GM18511 (cell line): ENCODE data around the gene KCNJ12.
"Not testable (repeated sequence)": the region's sequence is repeated elsewhere in the genome, so short reads cannot be mapped to it uniquely, and the experiment has no call there.

Experiments used
- ATAC-seq: cut with Tn5 transposase; IDR thresholded peaks from one replicate; pipeline ENCODE4 v1.9.1; 2021; ENCODE audit warnings: mild to moderate bottlenecking, moderate library complexity; ENCODE audit not compliant: unreplicated experiment

Gene KCNJ12

DNA sequence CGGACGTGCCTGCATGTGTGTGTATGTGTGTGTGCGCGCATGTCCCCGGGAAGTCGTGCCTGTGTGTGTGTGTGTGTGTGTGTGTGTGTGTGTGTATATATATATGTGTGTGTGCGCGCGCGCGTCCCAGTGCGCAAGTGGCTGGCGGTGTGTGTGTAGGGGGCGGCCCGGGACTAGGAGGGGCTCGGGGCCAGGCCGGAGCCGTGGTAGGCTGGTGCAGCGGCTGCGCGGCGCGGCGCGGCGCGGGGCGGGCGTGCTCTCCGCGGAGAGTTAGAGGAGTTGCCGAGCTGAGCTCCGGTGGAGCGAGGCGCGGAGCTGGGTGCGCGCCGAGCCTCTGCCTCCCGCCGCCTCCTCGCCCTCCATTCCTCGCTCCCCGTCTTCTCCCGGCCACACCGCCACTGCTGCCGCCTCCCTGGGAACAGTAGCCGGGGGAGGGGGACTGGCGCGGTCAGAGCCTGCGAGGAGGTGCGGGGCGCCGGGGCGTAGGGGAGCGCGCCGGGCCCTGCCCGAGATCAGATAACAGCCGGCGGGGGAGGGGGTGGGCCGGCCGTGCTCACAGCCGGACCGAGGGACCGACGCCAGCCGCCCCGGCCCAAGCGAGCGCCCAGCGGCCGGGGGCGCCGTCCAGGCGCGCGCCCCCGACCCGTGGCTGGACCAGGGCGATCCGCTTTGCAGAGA is at the start of gene KCNJ12:
Gene KCNJ12 (plus strand): TSS at position 277 of the 678 bp plus-strand sequence. CDS start 38,986 bp downstream, outside the sequence.
- ATAC-seq, result no peak

DNA sequence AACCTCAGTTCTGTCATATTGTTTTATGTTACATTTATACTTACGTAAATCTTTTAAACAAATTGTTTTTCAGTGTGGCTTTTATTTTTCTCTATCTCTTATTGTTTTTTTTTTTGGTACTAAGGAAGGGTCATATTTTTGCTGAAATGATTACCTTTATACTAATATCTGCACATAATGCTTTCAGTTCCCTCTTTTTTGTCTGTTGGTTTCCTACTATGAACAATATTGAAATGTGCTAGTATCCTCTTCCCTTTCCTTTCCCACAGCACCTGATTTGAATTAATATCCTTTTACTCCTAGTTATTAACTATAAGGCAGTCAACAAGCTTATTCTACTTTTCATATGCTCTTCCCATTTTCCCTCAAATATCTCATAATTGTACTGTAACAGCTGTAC is 48.2 kb upstream of the KCNJ12 start:
- peak; percentile 59 for ATAC-seq

DNA sequence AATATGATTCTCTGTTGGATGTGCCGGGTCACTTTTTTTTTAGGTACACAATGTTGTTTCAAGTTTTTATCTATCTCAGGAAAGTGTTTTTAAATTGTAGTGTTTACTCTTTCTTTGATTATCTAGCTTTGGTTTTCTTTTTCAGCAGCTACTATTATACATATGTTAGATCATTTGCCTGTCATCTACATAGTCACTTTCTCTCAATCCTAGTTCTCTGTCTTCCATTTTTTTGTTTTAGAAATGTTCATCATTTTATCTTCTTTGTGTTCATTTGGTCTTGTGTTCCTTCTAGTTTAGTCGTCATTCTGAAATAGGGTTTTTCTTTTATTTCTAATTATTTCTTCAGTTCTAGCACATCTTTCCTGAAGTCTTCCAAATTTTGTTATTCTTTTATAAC is 47.4 kb upstream of the KCNJ12 start:
- not testable (repeated sequence) for ATAC-seq

DNA sequence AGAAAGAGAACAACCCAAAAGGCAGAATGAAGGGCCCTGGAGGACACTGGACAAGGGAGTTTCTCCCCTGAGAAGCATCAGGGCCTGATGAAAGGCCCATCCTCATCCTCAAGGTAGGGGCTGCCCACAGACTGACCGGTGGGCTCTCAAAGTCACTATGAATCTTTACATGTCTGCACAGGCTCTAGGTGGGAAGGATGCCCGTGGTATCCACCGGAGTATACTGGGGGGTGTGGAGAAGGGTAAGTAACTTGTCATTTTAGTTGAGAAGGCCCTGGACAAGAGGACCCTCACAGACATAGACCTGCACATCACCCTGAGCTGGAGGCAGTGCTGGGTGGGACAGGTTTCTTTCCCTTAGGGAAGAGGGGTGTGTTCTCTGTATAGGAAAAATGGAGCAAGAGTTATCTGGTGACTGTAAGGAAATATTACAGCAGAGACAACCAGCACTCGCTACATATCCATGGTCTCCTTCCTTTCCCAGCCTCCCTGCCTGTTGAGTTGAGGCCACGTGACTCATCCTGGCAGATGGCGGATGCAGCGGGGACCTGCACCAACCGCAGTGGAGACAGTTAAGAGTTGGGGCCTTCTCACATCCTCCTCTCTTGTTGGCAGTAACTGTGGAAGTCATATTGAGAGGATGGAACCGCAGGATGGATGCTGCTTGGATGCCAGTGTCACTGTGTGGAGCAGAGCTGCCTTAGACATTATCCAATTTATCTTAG is 45.6 kb upstream of the KCNJ12 start:
- no peak for ATAC-seq

DNA sequence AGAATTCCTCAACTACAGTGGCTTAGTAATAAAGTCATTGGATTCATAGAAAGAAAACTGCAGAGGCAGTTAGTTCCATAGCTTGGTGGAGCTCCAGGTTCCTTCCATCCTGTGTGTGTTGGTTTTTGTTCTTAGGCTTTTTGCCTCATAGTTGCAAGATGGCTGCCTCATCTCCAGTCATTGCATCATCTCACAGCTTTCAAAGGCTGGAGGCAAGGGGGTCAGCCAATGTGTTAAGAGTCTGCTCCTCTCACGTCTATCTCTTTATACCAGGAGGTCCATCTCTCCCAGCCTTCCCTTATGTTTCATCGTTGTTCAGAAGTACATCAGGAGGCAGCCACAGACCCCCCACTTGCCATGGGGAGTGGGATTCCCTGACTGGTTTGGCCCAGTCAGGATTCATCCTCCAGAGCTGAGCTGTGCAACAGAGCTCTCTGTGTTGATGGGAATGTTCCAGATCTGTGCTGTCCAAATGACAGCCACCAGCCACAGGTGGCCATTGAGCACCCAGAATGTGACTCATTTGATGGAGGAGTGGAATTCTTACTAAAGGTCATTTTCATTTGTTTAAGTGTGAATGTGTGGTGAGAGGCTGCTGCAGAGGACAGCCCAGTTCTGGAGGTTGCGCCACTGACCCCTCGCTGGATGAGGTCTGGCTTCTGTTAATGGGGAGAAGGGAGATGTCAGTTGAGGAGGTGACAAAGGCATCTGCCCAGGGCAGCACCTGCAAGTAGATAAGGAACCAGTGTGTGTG is 39.4 kb upstream of the KCNJ12 start:
- ATAC-seq, result not testable (repeated sequence)

DNA sequence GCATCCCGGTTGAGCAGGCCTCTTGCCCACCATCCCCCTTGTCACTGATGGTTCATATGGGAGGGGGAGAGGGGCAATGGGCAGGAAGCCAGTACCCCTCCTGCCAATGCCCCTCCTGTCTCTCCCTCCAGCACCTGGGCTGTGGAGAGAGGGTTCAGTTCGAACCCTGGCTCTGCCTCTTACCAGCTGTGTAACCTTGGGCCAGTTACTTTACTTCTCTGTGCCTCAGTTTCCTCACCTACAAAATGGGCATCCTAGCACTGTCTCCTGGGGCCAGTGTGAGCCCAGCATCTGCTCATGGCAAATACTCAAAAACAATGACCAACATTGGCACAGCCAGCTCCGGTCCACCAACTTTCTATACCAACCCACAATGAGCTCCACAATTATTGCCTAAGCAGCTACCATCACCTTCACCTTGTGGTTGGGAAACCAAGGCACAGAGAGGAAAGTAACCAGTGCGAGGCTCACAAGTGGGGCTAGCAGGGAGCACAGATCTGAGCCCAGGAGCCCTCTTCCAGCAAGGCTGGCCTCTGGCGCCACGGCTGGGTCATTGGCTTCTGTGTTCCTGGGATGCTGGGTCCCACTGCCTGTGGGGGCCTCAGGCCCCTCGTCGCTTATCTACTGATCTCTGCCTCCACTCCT is 38.1 kb upstream of the KCNJ12 start:
- not testable (repeated sequence) for ATAC-seq

DNA sequence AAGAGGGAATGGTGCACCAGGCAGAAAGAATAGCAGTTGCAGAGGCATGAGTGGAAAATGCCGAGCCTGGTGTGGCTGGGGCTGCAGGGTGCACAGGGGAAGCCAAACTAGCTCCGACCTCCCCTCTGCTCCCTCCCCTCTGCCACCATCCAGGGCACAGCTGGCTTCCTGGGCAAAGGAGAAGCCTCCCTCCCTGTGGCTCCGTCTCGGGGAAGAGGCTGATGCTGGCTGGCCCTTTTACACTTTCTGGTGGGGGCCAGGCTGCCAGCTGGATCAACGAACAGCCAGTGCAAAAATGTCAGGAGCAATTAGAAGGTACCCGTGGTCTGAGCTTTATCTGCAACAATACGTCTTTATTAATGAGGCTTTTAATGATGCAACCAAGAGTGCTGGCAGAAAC is 37.1 kb upstream of the KCNJ12 start:
- ATAC-seq, result no peak

DNA sequence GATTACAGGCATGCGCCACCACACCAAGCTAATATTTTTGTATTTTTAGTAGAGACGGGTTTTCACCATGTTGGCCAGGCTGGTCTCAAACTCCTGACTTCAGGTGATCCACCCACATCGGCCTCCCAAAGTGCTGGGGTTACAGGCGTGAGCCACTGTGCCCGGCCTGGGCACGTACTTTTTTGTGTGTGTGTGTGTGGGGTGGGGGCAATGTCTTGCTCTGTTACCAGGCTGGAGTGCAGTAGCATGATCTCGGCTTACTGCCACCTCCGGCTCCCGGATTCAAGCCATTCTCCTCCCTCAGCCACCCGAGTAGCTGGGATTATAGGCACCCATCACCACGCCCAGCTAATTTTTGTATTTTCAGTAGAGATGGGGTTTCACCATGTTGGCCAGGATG is 36.6 kb upstream of the KCNJ12 start:
- ATAC-seq, result not testable (repeated sequence)

DNA sequence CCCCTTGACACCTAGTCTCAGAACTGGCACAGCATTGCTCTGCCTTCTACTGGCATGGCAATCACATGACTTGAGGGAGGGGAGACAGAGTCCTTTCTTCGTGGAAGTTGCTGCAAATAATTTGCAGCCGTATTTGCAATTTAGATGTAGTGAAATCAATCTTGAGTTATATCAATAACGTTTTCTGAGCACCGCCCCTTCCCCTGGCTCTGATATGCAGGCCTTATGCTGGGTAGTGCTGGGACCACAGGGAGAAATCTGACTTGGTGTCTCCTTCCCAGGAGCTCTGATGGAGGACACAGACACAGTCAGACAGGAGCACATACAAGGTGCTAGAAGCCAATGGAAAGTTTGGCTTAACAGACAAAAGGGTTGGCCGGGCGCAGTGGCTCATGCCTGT is 35.8 kb upstream of the KCNJ12 start:
- not testable (repeated sequence) for ATAC-seq

DNA sequence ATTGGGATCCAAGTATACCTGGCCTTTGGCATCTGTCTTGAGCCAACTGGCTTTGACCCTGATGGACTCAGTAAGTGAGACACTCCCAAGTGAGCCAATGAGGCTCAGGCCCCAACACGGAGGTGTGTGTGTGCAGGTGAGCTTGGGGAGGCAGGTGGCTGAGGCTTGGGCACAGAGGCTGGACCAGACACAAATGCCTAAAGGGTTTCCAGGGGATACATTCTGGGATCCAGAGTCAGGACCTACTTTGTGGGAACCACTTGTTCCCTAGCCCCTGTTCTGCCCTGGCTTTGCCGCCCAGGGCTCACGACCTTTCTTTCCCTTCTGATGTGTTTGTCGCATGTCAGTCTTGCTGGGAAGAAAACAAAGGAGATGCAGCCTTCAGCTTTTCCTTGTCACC is 34.9 kb upstream of the KCNJ12 start:
- ATAC-seq, result not testable (repeated sequence)

DNA sequence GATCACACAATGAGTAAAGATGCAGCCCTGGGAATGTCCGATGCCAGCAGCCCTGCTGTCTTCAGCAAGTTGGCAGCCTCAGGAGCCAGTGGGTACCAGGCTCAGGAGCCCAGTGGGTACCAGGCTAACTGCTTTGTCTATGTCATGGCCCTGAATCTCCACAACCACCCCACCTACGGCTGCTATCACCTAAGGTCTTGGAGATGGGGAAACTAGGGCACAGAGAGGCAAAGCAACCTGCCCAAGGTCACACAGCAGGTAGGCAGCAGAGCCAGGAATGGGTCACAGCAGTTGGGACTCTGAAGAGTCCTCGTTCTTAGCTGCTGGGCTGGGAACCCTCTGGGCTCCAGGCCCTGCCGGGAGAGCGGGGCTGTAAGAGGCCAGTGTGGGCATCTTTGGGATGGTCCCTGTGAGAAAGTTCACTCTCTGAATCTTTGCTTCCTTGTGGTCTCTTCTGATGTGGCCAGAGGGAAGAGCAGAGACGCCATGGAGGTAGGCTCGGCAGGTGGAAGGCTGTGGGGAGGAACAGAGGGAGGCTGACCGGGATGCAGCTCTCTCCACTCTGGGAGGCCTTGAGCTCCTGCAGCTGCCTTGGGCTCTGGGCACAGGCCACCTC is 34.1 kb upstream of the KCNJ12 start:
- ATAC-seq, result not testable (repeated sequence)

DNA sequence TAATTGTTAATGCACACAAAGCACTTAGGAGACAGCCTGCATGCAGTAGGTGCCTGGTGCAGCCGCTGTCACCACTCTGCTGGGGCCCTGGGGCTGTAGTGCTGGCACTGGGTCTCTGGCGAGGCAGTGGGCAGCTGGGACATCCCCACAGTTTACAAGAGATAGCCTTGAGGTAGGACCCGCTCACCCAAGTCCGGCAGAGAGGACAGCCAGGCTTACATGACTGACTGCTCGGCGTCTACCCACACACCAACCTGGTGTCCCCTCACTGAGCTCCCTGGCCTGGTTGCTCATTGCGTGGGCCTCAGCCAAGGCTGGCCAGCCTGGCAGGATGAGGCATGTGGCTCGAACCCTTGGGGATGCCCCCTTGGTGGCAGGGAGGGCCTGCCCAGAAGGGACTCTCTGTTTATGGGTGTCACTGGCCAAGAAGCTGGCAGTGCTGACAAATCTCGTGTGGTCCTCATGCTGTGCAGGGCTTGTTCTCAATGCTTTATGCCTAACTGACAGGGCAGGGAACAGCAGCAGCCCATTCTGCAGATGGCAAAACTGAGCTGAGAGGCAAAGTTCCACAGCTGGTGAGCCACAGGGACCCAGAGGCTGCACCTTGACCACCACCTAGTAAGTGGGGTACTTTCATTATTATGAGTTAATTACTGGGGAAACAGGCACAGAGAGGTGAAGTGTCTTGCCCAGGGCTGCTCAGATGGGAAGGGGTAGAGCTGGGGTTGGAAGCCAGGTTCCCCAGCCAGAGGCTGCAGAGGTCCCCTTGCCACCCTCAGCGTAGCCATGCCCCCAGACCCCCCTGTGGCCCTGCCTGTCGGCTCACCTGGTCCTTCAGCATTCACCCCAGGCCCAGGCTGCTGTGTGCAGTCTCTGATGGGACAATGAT is 32.9 kb upstream of the KCNJ12 start:
- ATAC-seq, result not testable (repeated sequence)

DNA sequence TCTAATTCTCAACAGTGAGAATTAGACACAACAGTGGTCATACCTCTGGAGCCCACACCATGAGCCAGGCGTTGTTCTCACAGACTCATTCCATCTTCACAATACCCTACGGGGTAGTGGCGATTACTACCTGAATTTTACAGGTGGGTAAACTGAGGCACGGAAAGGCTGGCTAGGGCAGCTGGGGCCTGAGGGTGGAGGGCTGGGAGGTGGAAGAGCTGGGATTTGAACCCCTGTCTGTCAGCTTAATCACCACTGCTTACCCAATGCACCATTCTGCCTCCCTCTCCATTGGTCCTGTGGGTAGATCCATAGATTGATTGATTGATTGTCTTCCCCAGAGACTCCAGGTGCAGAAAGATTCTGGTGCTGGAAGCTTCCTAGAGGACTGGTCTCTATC is 31.4 kb upstream of the KCNJ12 start:
- ATAC-seq, result not testable (repeated sequence)

DNA sequence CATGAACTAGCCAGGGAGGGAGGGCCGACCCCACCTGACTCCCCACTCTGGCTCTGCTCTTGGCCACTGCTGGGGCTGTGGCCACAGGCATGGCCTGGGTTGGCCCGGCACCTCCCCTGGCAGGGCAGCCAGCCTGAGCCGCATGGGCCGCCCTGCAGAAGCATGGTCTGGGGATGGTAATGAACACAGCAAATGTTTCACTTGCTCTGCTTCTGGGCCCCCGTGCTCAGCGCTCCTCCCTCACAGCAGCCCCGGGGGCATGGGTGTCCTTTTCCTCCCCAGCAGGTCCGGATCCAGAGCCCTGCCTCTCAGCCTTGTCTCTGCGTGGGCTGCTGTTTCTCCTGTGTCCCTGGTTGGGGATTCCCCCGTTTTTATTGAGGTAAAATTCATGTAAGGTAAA is 30.9 kb upstream of the KCNJ12 start:
- no peak for ATAC-seq

DNA sequence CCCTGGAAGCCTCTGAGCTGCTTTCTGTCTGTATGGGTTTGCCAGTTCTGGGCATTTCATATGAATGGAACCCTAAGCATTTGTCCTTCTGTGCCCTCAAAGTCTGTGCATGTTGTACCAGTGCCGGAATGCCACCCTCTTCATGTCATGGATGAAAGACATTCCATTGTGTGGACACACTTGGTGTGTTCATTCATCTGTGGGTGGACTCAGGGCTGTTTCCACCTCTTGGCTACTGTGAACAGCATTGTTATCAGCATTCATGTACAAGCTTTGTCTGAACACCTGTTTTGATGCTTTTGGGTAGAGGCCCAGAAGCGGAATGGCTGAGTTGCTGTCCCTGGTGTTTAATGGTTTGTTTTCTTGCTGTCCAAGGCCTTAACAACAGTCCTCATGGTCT is 30.1 kb upstream of the KCNJ12 start:
- not testable (repeated sequence) for ATAC-seq

DNA sequence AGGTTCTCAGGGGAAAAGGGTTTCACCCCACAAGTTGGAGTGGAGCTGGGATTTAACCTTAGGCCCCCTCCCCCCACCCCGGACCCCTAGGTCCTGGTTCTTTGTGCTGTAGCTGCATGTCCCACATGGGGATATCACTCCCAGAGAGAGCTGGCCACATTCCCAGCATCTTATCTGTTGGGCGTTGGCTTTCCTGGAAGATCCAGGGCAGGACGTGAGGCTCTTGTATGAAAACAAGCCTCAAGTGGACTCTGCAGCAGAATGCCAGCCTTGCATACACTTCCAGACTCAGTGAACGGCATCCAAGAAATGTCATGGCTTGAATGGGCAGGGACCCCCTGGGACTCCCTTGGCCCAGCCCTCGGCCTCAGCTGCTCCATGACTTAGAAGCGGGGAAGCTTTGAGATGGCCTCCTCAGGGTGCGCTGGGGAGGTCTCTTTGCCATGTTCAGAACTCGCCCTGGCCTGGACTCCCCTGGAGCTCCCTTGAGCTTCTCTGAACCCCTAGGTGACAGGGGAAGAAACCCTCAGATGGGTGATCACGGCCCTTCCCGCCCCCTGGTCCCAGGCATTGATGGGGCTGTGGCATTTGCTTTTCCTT is 29.4 kb upstream of the KCNJ12 start:
- ATAC-seq, result not testable (repeated sequence)

DNA sequence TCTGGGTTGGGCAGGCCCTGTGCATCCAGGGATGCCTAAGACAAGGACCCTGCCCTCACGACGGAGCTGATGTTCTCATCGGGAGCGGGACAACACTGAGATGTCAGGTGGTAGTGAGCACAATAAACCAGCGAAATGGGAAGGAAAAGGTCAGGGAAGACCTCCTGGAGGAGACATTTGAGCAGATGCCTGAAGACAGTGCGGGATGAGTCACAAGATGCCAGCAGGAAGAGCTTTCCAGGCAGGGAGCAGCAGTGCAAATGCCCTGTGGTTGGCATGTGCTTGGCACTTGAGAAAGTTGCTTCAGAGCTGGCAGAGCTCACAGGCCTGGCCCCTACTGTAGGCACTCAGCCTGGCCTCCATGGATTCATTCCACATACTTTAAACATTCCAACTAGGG is 28.5 kb upstream of the KCNJ12 start:
- not testable (repeated sequence) for ATAC-seq

DNA sequence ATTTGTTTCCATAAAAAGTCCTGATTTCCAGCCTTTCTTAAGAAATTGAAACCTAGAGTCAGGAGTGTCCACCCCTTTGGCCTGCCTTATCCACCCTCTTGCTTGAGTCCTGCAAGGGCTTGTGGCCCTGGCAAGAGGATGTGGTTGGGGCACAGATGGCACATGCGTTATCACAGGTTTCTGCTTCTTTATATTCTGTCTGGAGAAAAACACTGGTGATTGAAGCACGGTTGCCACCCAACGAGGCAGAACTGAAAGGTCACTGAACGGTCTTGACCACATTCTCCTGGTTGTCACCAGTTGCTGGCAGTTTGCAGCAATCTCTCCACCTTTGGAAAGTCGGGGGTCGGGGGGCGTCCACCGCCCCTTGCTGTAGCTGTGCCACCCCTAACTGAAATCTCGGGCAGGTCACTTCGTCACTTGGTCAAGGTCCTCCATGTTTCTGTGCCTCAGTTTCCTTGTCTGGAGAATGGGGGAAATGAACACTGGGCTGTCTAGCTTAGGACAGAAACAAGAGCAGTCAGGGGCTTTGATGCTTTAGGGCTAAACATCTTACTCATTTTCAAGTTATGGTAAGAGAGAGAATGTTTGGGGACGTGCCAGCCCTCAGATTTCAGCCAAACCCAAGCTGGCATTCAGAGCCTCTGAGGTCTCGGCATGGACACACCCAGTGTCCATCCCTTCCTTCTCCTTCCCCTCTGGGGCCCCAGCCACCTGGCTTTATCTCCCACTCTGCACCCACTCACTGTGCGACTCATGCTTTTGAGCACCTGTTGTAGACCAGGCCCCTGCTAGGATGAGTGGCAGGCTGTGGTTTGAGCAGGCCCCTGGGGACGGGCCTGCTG is 27.9 kb upstream of the KCNJ12 start:
- peak; percentile 82 for ATAC-seq

DNA sequence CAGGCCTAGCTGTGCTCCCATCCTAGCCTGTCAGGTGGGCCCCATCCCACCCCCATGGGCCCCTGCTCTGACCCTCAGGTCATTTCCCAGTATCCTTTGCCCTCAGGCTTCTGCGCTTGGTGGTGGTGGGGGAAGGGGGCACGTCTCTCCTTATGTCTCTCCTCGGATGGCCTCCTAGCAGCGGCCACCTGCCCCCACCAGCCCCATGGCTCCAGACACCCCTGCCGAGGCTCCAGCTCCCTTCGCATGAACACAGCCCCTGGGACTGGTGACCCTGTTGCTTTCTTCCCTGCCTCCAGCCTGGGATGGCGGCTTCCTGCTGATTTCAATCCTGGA is 27.3 kb upstream of the KCNJ12 start:
- ATAC-seq, result not testable (repeated sequence)
